NCI-H748 treated with DMSO at 0.1 percent for 48 hours (cell line): Measurements from ENCODE around the gene BCL2A1.
"Not testable (repeated sequence)": the region's sequence is repeated elsewhere in the genome, so short reads cannot be mapped to it uniquely, and the experiment has no call there.

Source experiments
- DNase-seq: peaks from one replicate; lab custom pipeline; 2025; lab: John Stamatoyannopoulos, UW

The BCL2A1 gene

GRCh38 chr15:79989183-79989582, 18.2 kb upstream of the BCL2A1 start:
- DNase-seq, result no peak

DNA sequence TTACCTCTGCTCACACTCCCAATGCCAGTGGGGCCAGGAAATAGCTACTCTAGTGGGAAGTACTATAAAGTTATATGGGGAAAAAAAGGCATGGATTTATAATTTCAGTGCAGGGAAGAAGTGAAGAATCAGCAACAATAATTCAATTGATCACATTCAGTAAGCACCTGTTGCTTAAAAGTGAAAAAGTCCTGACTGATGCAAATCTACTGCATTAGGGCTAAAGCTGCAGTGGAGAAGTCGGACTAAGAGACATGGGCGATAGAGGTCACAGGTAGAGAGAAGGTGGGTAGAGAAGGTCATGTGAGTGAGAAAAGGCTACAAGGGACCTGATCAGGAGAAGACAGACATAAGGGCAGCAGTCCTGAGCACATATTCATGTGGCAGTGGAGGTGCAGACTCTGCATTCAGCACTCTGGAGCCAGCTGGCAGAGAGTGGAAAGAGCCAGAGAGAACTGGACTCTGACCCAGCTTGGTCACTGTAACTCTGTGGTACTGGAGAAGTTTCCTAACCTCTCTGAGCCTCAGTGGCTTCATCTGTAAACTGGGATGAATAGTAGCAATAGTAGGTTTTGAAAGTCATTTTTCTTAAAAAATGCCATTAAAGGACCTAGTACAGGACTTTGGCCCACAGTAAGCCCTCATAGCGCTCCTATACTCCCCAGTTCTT, 17.6 kb upstream of the BCL2A1 start:
- DNase-seq, result no peak

- no peak for DNase-seq
Observed at GRCh38 chr15:79987969-79988368, 17.0 kb upstream of the BCL2A1 start.

- no peak for DNase-seq
Observed at GRCh38 chr15:79987569-79987955, 16.6 kb upstream of the BCL2A1 start.

- no peak for DNase-seq
Observed at GRCh38 chr15:79981831-79982455, 10.9 kb upstream of the BCL2A1 start.

GRCh38 chr15:79978655-79979514, 7.9 kb upstream of the BCL2A1 start:
- DNase-seq, result no peak

DNA sequence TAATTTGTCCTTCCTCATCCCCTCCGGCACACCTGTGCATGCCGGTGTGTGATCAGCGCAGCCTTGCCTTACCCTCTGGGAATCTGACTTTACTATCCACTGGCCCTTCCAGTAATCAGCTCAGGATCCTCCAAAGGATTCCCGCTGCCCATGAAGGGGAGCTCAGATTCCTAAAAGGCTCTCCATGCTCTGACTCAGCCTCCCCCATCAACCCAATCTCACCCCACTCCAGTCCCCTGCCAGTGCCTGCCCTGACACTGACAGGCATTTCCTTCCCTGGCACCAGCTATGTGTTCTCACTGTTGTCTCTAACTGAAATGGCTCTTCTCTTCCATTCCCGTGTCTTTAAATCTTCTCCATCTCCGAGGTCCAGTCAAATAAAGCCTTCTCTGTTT, 7.3 kb upstream of the BCL2A1 start:
- no peak for DNase-seq

DNA sequence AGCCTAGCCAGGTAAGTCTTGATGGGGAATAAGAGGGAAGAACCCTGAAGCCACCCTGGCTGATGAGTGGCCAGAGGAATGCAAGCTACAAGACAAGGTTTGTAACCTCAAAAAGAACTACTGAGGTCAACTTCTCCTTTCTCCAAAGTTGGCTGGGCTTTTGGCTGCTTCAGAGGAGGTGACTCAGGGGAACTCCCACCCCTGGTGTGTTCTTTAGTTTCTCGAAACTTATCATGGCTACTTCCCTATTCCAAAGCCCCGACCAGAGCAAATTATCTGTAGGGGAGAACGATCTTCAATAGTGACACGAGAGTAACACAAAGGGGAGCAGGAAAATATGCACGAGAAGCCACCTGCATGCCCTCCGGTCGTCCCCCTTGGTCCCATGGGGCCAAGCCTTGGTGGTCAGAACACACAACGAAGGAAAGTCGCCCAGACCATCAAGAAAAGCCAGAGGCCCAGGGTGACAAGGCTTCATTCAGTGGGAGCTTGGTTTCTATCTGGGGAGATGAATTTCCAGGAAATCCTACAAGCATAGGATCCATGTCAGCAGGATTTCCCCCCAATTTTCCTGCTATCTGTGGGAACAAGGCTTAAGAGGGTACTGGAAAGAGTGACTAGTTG, 6.5 kb upstream of the BCL2A1 start:
- no peak for DNase-seq

DNA sequence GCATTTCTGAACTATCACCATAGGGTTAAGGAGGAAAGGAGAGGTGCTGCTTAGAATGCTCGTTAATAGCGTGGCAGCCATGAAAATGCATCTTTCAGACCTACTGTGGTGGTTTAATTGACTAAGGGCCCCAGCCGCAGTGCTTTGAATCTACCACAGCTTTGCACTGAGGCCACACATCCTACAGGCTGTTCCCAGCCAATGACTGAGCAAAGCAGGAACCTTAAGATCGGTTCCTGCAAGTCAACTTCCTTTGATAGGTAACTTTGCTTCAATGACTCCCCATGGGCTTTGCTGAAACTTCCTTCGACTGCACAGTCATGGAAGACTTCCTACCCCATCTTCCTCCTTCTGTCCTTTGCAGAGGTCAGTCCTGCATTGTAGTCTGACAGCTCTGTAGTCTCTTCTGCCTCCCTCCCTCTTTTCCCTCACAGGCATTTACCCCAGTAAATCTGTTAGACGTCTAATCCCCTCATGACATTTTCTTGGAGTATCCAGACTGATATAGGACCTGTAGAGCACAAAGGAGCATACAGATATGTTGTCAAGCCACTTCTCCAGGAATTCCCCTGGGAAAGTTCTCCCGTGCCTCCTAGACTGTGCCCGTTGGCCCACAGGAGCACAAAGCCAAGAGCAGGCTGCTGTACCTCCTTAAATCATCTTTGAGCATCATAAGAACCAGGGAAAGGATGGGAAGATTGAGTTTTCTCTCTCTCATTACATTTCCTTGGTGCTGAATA, 2.6 kb upstream of the BCL2A1 start:
- no peak for DNase-seq

DNA sequence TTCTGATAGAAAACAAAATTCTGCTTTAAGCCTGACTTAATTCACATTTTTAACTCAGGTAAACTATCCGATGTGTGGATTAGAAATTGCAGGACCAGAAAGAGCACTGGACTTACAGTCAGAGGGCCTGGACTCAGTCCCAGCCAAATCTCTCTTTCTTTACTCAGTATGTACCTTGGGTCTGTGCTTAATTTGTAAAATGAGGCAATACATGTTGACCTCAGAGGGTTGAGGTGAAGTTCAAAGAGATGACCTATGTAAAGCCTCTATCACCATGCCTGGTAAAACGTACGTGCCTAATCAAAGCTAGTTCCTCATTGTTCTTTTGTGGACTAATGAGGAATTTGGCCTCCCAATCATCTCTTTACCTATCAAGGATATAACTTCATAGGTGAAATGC, 1.9 kb upstream of the BCL2A1 start:
- DNase-seq, result no peak

DNA sequence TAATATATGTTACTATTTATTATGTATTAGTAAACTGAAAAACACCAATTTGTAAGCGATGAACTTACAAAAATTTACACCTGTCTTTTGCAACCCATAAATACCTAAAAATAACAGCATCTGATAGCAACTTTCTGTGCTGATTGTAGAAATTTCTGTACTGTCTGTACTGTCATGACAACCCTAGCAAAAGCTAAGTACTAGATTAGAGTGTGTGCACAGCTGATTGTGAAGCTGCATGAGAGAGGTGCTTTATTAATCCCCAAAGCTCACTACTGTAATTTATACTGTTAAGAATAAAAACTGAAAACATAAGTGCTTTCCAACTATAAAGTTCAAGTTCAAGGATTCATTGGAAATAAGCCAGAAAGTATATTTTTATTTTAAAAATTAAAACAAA, 815 bp downstream of the BCL2A1 start:
- DNase-seq, result no peak

- DNase-seq, result no peak
Observed at GRCh38 chr15:79969146-79969545, 1.9 kb downstream of the BCL2A1 start.

DNA sequence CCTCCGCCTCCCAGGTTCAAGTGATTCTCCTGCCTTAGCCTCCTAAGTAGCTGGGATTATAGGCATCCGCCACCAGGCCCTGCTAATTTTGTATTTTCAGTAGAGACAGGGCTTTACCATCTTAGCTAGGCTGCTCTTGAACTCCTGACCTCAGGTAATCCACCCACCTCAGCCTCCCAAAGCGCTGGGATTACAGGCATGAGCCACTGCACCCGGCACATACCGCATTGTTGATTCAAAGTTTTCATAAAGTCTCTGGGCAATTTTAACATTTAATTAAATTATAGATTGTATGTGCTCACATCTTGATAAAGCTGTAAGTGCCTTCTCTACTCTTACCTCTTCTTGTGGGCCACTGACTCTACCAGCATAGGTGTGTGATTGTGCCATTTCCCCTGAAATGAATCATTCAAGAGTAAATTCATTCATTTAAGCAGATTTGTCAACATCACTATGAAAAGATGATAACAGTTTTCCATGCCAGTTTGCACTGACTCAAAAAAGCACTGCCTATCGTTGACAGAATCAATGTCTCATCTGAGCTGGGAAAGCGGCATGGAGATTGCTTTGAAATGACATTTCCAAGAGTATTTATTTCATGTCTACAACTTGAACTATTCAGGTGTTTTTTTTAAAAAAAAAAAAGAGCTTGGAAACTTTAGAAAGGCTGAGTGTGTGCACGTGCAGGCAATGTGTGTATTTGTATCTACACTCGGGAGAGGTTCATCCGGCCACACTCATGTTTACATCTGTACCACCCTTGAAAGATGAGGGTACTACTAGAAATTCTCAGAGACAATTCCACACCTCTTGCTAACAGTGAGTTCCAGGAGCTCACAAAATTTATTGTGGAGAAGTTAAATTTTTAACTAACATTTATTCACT, 3.5 kb downstream of the BCL2A1 start:
- no peak for DNase-seq

DNA sequence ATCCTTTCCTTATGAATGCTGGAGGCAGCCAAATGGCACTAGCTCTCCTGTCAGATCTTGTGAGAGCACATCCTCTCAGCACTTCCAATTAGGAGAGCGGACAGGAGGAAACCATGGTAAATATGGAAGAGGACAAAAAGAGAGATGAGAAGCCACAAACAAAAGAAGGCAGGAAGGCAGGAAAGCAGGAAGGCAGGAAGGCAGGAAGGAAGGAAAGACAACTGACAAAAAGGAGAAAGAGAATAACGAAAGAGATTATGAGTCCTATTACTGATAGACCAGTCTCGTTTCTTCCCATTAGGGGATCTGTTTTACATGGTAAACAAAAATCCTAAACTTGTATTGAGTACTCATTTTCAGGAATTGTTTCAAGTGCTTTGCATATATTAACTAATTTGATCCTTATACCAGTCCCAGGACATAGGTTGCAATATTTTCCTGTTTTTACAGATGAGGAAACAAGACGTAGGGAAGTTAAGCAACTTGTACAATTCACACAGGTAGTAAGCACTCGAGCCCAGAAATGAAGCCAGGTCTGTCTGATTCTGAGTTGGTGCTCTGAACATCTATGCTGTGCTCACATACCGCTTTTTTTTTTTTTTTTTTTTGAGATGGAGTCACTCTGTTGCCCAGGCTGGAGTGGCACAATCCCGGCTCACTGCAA, 4.2 kb downstream of the BCL2A1 start:
- no peak for DNase-seq

DNA sequence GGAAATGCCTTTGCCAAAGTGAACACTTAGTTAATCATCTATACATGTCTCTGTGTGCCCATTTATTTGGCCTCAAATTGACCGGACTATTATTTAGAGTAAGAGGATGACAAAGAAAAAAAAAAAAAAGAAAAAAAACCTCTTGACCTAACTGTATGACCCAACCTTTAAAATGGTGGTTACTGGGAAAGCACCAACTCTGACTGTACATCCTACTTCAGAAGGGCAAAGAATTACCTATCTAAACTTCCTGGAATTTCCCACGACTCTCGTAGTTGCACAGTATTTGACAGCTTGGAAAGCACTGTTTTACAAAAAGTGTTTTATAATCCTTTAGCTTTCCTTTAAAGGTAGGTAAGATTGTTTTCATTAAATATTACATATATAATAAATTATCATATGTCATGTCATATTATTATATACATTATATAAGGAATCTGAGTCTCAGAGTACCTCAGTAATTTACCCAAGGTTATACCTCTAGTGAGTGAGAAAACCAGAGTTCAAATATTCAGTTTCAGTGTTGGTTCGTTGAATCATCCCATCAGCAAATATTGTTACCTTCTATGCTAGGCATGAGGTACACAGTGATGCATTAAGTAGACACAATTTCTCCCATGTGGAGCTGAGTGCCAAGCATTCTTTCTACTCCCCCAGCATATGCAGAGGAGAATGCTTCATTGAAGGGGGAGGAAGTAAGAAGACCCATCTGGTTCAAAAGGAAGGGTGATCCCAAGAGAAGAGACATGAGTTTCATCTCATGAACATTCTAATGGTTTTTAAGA, 5.0 kb downstream of the BCL2A1 start:
- DNase-seq, result no peak

GRCh38 chr15:79964232-79964805, 6.7 kb downstream of the BCL2A1 start:
- DNase-seq, result no peak

DNA sequence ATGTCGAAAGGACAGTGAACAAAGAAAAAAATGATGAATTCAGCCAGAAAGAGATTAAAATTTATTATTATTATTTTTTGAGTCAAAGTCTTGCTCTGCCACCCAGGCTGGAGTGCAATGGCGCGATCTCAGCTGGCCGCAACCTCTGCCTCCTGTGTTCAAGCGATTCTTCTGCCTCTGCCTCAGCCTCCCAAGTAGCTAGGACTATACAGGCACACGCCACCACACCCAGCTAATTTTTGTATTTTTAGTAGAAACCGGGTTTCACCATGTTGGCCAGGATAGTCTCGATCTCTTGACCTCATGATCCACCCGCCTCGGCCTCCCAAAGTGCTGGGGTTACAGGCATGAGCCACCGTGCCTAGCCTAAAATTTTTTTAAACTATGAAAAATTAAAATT, 8.1 kb downstream of the BCL2A1 start:
- not testable (repeated sequence) for DNase-seq

DNA sequence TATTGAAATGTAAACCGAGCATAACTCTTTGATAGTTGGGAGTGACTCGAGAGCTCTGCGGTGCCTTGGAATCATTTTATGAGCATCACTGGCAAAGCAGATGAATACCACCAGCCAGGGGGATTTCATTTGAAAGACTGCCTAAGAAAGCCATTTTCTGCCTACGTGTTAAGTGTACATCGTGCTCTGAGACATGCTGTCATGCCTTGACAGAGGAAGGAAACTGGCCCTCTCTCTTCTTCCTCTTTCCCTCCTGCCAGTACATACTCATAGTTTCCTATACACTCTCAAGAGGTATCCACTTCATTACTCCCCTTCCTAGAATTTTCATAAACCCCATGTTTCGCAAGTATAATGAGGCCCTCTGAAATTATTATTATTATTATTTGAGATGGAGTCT, 8.8 kb downstream of the BCL2A1 start:
- no peak for DNase-seq

DNA sequence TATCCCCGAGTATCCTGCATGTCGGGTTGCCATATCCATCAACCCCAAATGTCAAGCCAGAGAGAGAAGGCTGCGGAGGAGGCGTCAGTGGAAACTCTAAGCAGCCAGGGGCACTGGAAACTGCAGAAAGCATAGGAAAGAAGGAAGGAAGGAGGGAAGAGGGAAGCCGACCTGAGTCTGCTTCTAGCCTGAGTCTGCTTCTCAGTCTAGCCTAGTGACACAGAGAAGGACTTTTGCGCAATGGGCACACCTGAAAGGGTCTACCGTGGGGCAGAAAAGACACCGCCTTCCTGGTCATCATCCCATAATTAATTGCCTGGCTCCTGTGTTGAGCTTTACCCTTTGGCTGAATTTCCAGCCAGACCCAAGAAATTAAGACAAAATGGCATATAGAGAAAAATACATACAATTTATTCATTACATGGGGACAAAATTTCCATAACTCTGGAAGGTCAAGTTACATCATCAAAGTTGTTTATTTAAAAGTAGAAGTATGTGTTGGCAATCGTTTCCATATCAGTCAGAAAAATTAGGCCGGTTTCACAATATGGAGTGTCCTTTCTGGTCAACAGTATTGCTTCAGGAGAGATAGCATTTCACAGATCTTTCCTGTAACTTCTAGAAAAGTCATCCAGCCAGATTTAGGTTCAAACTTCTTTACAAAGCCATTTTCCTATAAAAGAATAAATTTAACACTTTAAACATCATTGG, 10.3 kb downstream of the BCL2A1 start:
- no peak for DNase-seq
